ENCODE measurements around the gene MAMDC2. TPM values are rescaled to one million over a fixed set of nuclear protein-coding genes. Genes with fewer than 3 reads are reported as not detected.

The MAMDC2 gene
- total RNA-seq, 1 experiment from 2014 or later, result 1.2 TPM

DNA sequence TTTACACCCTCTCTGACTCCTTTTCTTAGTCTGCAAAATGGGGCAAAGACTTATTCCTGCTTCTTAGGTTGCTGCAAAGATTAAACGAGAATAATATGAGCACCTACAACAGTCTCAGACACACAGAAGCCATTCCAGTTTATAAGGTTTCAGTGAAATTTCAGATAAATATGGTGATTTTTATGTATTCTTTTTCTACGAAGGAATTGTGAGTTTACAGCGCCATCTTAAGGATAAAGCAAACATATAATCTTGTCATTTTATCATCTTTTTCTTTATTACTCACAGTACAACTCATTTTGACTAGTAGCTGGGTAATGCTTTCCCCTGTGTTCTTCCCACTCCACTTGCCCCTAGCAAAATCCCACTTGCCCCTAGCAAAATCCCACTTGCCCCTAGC lies 185.9 kb downstream of the MAMDC2 start:
- POLR2A ChIA-PET, result no interaction called here
- no peak overlapping the region for H3K27ac ChIP-seq (ENCODE audit: low read depth, low read length)
- CTCF ChIA-PET, result interaction anchor here (0.7 to 2.0 kb wide), 8 partner anchors 23 to 556 kb away, joined by 3 to 8 read pairs (median 5); no protein-coding TSS in a partner anchor
- no peaks in the 10 kb centered on the region for H3K27me3 ChIP-seq (ENCODE audit: insufficient read depth, low read length)
- H3K4me1 ChIP-seq (ENCODE audit: control insufficient read depth in 1 of 2, insufficient read depth in 2 of 2, low read length in 2 of 2), result no peaks in the 10 kb centered on the region
- no peak overlapping the region for H3K4me2 ChIP-seq (ENCODE audit: low read length)
- no peak overlapping the region for H3K4me3 ChIP-seq (replicated peaks in 1 of 2; ENCODE audit: low read depth in 1 of 2, low read length in 2 of 2)
- H4K20me1 ChIP-seq (ENCODE audit: insufficient read depth), result no peaks in the 10 kb centered on the region
- no peaks in the 10 kb centered on the region for H3K9me3 ChIP-seq (ENCODE audit: control insufficient read depth in 1 of 2, insufficient read depth in 1 of 2, low read depth in 1 of 2, low read length in 2 of 2)
- no peaks in the 10 kb centered on the region for H3K79me2 ChIP-seq (ENCODE audit: insufficient read depth, low read length)
- TF ChIP-seq SRF (IDR thresholded peaks at IDR 0.05; ENCODE audit: low read depth), result no peak
- TF ChIP-seq FOSL1 (IDR thresholded peaks at IDR 0.05; ENCODE audit: low read depth), result no peak
- TF ChIP-seq EZH2 (IDR thresholded peaks at IDR 0.05), result no peak
- TF ChIP-seq ZNF274 (IDR thresholded peaks at IDR 0.05; ENCODE audit: low read depth, low read length), result no peak
- TF ChIP-seq RAD21 (IDR thresholded peaks at IDR 0.05; ENCODE audit: low read depth), result peak; percentile 72
- no peak for TF ChIP-seq SP1 (IDR thresholded peaks at IDR 0.05; ENCODE audit: low read depth)
- TF ChIP-seq, protein P1, sequence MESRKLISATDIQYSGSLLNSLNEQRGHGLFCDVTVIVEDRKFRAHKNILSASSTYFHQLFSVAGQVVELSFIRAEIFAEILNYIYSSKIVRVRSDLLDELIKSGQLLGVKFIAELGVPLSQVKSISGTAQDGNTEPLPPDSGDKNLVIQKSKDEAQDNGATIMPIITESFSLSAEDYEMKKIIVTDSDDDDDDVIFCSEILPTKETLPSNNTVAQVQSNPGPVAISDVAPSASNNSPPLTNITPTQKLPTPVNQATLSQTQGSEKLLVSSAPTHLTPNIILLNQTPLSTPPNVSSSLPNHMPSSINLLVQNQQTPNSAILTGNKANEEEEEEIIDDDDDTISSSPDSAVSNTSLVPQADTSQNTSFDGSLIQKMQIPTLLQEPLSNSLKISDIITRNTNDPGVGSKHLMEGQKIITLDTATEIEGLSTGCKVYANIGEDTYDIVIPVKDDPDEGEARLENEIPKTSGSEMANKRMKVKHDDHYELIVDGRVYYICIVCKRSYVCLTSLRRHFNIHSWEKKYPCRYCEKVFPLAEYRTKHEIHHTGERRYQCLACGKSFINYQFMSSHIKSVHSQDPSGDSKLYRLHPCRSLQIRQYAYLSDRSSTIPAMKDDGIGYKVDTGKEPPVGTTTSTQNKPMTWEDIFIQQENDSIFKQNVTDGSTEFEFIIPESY (IDR thresholded peaks at IDR 0.05; ENCODE audit: extremely low read depth, insufficient replicate concordance, low read length), result no peak
- TF ChIP-seq, protein P2, sequence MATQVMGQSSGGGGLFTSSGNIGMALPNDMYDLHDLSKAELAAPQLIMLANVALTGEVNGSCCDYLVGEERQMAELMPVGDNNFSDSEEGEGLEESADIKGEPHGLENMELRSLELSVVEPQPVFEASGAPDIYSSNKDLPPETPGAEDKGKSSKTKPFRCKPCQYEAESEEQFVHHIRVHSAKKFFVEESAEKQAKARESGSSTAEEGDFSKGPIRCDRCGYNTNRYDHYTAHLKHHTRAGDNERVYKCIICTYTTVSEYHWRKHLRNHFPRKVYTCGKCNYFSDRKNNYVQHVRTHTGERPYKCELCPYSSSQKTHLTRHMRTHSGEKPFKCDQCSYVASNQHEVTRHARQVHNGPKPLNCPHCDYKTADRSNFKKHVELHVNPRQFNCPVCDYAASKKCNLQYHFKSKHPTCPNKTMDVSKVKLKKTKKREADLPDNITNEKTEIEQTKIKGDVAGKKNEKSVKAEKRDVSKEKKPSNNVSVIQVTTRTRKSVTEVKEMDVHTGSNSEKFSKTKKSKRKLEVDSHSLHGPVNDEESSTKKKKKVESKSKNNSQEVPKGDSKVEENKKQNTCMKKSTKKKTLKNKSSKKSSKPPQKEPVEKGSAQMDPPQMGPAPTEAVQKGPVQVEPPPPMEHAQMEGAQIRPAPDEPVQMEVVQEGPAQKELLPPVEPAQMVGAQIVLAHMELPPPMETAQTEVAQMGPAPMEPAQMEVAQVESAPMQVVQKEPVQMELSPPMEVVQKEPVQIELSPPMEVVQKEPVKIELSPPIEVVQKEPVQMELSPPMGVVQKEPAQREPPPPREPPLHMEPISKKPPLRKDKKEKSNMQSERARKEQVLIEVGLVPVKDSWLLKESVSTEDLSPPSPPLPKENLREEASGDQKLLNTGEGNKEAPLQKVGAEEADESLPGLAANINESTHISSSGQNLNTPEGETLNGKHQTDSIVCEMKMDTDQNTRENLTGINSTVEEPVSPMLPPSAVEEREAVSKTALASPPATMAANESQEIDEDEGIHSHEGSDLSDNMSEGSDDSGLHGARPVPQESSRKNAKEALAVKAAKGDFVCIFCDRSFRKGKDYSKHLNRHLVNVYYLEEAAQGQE (IDR thresholded peaks at IDR 0.05; ENCODE audit: low read depth), result no peak
- TF ChIP-seq, protein P3, sequence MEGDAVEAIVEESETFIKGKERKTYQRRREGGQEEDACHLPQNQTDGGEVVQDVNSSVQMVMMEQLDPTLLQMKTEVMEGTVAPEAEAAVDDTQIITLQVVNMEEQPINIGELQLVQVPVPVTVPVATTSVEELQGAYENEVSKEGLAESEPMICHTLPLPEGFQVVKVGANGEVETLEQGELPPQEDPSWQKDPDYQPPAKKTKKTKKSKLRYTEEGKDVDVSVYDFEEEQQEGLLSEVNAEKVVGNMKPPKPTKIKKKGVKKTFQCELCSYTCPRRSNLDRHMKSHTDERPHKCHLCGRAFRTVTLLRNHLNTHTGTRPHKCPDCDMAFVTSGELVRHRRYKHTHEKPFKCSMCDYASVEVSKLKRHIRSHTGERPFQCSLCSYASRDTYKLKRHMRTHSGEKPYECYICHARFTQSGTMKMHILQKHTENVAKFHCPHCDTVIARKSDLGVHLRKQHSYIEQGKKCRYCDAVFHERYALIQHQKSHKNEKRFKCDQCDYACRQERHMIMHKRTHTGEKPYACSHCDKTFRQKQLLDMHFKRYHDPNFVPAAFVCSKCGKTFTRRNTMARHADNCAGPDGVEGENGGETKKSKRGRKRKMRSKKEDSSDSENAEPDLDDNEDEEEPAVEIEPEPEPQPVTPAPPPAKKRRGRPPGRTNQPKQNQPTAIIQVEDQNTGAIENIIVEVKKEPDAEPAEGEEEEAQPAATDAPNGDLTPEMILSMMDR (IDR thresholded peaks at IDR 0.05 in 2 of 3, conservative IDR thresholded peaks at IDR 0.05 in 1 of 3; ENCODE audit: borderline replicate concordance in 1 of 3, insufficient read depth in 1 of 3, low read depth in 2 of 3, low read length in 2 of 3), result peak in 2 of 3 experiments; percentile 44 to 55; a peak in 3 of 6 replicates
- no peak for TF ChIP-seq YY1 (IDR thresholded peaks at IDR 0.05; ENCODE audit: extremely low read depth, insufficient replicate concordance, low read depth, low read length)
- no peak for TF ChIP-seq CEBPB (IDR thresholded peaks at IDR 0.05; ENCODE audit: low read depth)
- no peak for TF ChIP-seq TCF7L2 (IDR thresholded peaks at IDR 0.05; ENCODE audit: borderline replicate concordance, extremely low read depth, insufficient read depth, insufficient read length)
- TF ChIP-seq POLR2A (IDR thresholded peaks at IDR 0.05; ENCODE audit: borderline replicate concordance, extremely low read depth, insufficient read depth, insufficient read length), result no peak
- no peak for TF ChIP-seq EGR1 (IDR thresholded peaks at IDR 0.05; ENCODE audit: low read depth)
- DNase-seq (ENCODE audit: low read depth, low spot score) (peak; percentile 18), ATAC-seq (peak; percentile 42; the same call in 1 of the 2 replicates)
- H3K36me3 ChIP-seq (ENCODE audit: control insufficient read depth in 1 of 2, insufficient read depth in 2 of 2, low read length in 2 of 2), result no peaks in the 10 kb centered on the region
- H2AFZ ChIP-seq (ENCODE audit: low read depth, low read length, poor library complexity, severe bottlenecking), result no peak overlapping the region
- RAD21 ChIA-PET (ENCODE audit: low non-redundant PET in 1 of 2, low total read pairs in 2 of 2, uncharacterized antibody in 2 of 2, unreplicated experiment in 2 of 2), result interaction anchor here in 1 of 2 experiments (1.3 kb wide), 1 partner anchor 258 kb away, joined by 4 read pairs; no protein-coding TSS in a partner anchor
- intact Hi-C loops (cut with micrococcal nuclease), result loop anchor here (1.0 to 10.0 kb wide), 3 partner anchors 117 to 805 kb away; no protein-coding TSS in a partner anchor
- H3K9ac ChIP-seq (ENCODE audit: low read length), result no peak overlapping the region
- H3K9me2 ChIP-seq (ENCODE audit: insufficient read depth), result no peaks in the 10 kb centered on the region
- no TSS peak for BruUV-seq (replicated peaks)

All from HCT116 (cell line).